T-helper 17 cell (primary cell): Measurements from ENCODE around the gene RENBP. TPM values are rescaled to one million over a fixed set of nuclear protein-coding genes. Genes with fewer than 3 reads are reported as not detected.

Source experiments
- ATAC-seq: fragments of 150-1000 bp; cut with Tn5 transposase; 2 replicates; pipeline ENCODE4 v1.10.0; 2021; ENCODE audit warnings: mild to moderate bottlenecking, moderate library complexity
- DNase-seq, 3 donors: peaks; one replicate each; pipeline versions ENCODE4 v3.0.0 to v3.0.0-alpha.2; 2020 to 2021
- H3K9me3 ChIP-seq: one replicate; pipeline ENCODE4 v1.7.0; 2013; ENCODE audit warnings: low read length, mild to moderate bottlenecking; ENCODE audit not compliant: control insufficient read depth, poor library complexity, severe bottlenecking
- H3K27ac Mint-ChIP-seq: one replicate; pipeline ENCODE4 v1.8.0; 2022; ENCODE audit warnings: mild to moderate bottlenecking, moderate library complexity, mixed read lengths
- H3K27me3 Mint-ChIP-seq: one replicate; pipeline ENCODE4 v1.8.0; 2022; ENCODE audit warnings: mixed read lengths
- H3K36me3 Mint-ChIP-seq: one replicate; pipeline ENCODE4 v1.8.0; 2022; ENCODE audit warnings: low read depth, mixed read lengths
- H3K4me1 Mint-ChIP-seq: one replicate; pipeline ENCODE4 v1.8.0; 2022; ENCODE audit warnings: mild to moderate bottlenecking, mixed read lengths
- H3K4me3 Mint-ChIP-seq: one replicate; pipeline ENCODE4 v1.8.0; 2022; ENCODE audit warnings: mild to moderate bottlenecking, moderate library complexity, mixed read lengths
- total RNA-seq, 4 donors: library from RNA in 2 of 4; stranded (reverse) in 2 of 4; gene quantifications; one replicate each; pipeline ENCODE4 v1.2.3 and lab custom pipeline; 2022 to 2026

Gene RENBP
- total RNA-seq, 2 donors from 2014 or later, result 8.8 to 11.5 TPM

DNA sequence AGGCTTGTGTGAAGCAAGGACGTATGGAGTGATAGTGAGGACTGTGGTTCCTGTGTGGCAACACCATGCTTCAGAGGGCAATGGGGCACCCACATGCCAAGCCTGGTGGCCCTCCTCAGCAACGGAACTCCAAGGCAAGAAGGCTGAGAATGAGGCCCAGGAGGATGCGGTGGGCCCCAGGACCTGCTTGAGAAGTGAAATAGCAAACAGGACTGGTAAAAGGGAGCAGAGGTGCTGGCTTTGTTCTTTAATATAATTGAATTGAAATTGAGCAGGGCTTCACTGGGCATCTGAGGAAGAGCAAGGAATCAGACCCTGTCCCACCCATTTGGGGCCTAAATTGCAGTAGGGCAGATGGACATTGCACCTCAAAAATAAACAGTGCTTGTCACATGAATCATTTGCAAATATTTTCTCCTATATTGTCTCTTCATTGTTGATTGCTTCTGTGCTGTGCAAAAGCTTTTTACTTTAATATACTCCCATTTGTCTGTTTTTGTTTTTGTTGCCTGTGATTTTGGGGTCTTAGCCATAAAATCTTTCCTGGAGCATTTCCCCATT lies 30.4 kb upstream of the RENBP start:
- H3K9me3 ChIP-seq, result no peaks in the 10 kb centered on the region
- ATAC-seq, result no peak

DNA sequence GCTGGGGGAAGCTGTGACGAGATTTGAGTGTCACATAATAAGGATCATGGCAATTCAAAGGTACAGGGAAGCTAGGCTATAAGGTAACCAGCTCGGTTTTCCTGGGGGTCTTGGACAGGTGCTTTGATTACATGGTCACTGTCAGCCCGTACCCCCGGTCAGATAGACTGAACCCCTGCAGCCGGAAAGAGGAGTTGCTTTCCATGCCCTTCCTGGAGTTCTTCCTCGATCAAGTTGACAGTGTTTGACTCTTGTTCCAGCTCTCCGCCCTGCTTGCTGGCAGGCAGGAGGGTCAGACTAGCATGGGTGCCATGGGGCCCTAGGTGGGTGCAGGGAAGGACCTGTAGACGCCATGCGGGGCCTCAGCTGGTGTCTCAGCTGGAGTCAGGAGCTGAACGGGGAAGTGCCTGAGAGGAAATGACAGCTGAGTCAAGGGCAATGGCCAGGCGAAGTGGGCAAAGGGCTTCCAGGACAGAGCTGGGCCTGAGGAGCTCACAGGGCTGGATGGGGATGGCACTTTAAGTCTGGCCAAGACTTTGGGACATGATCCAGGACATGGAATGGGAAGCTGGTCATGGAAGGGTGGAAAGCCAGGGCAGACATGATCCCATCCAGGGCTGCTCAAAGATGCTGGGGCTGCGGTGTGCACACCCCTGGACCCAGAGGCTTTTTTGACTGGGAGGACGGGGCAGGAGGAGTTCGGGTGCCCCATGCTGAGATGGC lies 29.7 kb upstream of the RENBP start:
- Mint-ChIP-seq H3K4me3 (peak overlapping the region; percentile 85), H3K36me3 (peaks cover 2% of the 10 kb centered on the region), H3K27me3 (no peaks in the 10 kb centered on the region), H3K4me1 (peaks cover 13% of the 10 kb centered on the region), H3K27ac (peak overlapping the region; percentile 81)
- ATAC-seq, result no peak
- no peaks in the 10 kb centered on the region for H3K9me3 ChIP-seq
- DNase-seq, result no peak

More for the DNA sequence above, 30.4 kb upstream of the RENBP start:
- no peak for DNase-seq
- peaks cover 13% of the 10 kb centered on the region for H3K4me1 Mint-ChIP-seq
- peak overlapping the region; percentile 81 for H3K27ac Mint-ChIP-seq
- H3K27me3 Mint-ChIP-seq, result no peaks in the 10 kb centered on the region
- H3K4me3 Mint-ChIP-seq, result peak overlapping the region; percentile 85
- peaks cover 2% of the 10 kb centered on the region for H3K36me3 Mint-ChIP-seq

DNA sequence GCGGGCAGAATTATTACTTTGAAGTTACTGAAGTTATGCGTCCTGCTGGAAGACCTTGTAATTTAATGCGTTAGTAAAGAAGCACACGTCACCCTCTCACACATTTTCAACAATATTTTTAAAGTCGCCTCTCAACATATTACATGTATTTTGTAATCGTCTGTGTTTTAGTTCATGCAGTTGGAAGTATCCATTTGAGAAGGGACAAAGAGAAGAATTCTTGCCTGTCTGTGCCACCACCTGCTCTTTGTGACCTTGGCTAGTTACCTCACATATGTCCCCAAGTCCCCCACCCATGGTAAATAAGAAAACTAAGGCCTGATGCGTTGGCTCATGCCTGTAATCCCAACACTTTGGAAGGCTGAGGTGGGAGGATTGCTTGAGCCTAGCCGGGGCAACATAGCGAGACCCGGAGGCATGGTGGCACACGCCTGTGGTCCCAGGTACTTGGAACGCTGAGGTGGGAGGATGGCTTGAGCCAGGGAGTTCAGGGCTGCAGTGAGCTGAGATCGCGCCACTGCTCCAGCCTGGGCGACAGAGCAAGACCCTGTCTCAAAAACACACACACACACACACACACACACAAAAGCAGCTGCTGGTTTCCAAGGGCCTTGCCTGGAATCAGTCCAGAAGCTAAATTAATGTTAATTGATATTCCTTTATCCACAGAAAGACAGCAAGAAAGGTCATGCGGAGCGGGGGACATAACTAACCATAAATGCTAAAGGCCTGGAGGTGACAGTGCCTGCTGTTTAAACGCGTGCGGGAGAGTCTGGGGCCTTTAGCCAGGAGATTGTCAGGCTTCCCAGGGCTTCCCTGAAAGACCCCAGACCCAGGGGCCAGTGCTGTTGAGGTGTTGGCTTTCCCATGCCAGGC lies 28.9 kb upstream of the RENBP start:
- DNase-seq, result no peak
- Mint-ChIP-seq H3K27ac (peak overlapping the region; percentile 81), H3K36me3 (peaks cover 2% of the 10 kb centered on the region), H3K4me1 (peaks cover 13% of the 10 kb centered on the region), H3K27me3 (no peaks in the 10 kb centered on the region), H3K4me3 (peak overlapping the region; percentile 85)
- no peak for ATAC-seq
- H3K9me3 ChIP-seq, result no peaks in the 10 kb centered on the region

- H3K36me3 Mint-ChIP-seq, result peaks cover 2% of the 10 kb centered on the region
- peaks cover 20% of the 10 kb centered on the region for H3K4me1 Mint-ChIP-seq
- H3K4me3 Mint-ChIP-seq, result peak within 1 kb of the TSS; percentile 99
- H3K27ac Mint-ChIP-seq, result peak within 1 kb of the TSS; percentile 99
- ATAC-seq, result peak; percentile 62
- H3K9me3 ChIP-seq, result no peaks in the 10 kb centered on the region
- no peaks in the 10 kb centered on the region for H3K27me3 Mint-ChIP-seq
- peak; percentile 77 to 83 (median 81) for DNase-seq
These were observed 28.1 kb upstream of the RENBP start, which contains the start of gene TMEM187 for GRCh38 chrX:153972368-153973126. TMEM187 (plus strand) TSS chrX:153972754; CDS start chrX:153982063, 9,309 bp downstream.

GRCh38 chrX:153971450-153972367 lies 27.3 kb upstream of the RENBP start, which contains the start of gene HCFC1:
HCFC1 (minus strand) TSS chrX:153971818; CDS start chrX:153970840, 978 bp downstream.
- Mint-ChIP-seq H3K27ac (peak within 1 kb of the TSS; percentile 99), H3K4me1 (peaks cover 25% of the 10 kb centered on the region), H3K4me3 (peak within 1 kb of the TSS; percentile 99), H3K36me3 (peaks cover 2% of the 10 kb centered on the region), H3K27me3 (no peaks in the 10 kb centered on the region)
- peak; percentile 76 to 85 (median 79) for DNase-seq
- peak; percentile 54 for ATAC-seq
- H3K9me3 ChIP-seq, result no peaks in the 10 kb centered on the region

- DNase-seq (peak; percentile 76 to 81 (median 76)), ATAC-seq (peak; percentile 57)
- no peaks in the 10 kb centered on the region for H3K27me3 Mint-ChIP-seq
- H3K36me3 Mint-ChIP-seq, result peaks cover 2% of the 10 kb centered on the region
- peaks cover 25% of the 10 kb centered on the region for H3K4me1 Mint-ChIP-seq
- H3K9me3 ChIP-seq, result no peaks in the 10 kb centered on the region
- H3K4me3 Mint-ChIP-seq, result peak overlapping the region; percentile 99
- peak overlapping the region; percentile 99 for H3K27ac Mint-ChIP-seq
These were observed 26.6 kb upstream of the RENBP start for GRCh38 chrX:153971124-153971449.

DNA sequence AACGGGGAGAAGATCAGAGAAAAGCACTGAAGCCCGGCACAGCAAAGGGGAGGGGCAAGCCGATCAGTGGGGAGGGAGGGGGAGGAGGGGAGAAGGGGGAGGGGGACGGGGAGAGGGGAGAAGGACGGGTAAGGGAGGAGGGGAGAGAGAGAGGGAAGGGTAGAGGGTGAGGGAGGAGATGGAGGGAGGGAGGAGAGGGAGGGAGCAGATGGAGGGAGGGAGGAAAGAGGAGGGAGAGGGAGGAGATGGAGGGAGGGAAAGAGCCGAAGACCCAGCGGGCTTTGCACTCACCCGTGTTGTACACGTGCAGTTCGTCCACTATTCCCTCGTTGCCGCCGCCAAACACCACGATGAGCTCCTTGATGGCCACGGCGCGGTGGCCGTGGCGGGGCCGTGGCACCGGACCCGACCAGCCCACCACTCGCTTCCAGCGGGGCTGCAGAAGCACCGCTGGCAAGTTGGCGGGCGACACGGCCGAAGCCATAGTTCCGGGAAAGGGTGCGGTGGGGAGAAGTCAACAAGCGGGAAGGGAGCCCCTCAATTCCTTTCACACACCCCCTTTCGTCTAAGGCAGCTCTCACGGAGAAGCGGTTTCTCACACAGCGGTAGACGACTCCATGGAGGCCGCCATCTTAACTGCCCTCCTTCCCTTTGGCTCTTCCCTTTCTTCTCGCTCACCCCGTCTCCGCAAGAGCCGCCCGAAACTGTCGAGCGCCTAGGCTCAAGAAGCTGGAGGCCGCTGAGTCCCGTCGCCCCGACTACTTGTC lies 26.1 kb upstream of the RENBP start:
- Mint-ChIP-seq H3K27me3 (no peaks in the 10 kb centered on the region), H3K36me3 (peaks cover 2% of the 10 kb centered on the region), H3K27ac (peak overlapping the region; percentile 99), H3K4me1 (peaks cover 22% of the 10 kb centered on the region), H3K4me3 (peak overlapping the region; percentile 99)
- H3K9me3 ChIP-seq, result no peaks in the 10 kb centered on the region
- peak; percentile 12 for ATAC-seq
- DNase-seq, result no peak

GRCh38 chrX:153969904-153970356 lies 25.5 kb upstream of the RENBP start:
- no peaks in the 10 kb centered on the region for H3K9me3 ChIP-seq
- H3K4me1 Mint-ChIP-seq, result peaks cover 22% of the 10 kb centered on the region
- H3K27me3 Mint-ChIP-seq, result no peaks in the 10 kb centered on the region
- peak overlapping the region; percentile 94 for H3K27ac Mint-ChIP-seq
- H3K4me3 Mint-ChIP-seq, result peak overlapping the region; percentile 99
- ATAC-seq (no peak), DNase-seq (no peak)
- peaks cover 2% of the 10 kb centered on the region for H3K36me3 Mint-ChIP-seq

- H3K4me3 Mint-ChIP-seq, result peak overlapping the region; percentile 99
- DNase-seq (no peak), ATAC-seq (no peak)
- H3K27ac Mint-ChIP-seq, result peak overlapping the region; percentile 94
- H3K27me3 Mint-ChIP-seq, result no peaks in the 10 kb centered on the region
- H3K9me3 ChIP-seq, result no peaks in the 10 kb centered on the region
- H3K36me3 Mint-ChIP-seq, result peaks cover 2% of the 10 kb centered on the region
- H3K4me1 Mint-ChIP-seq, result peaks cover 18% of the 10 kb centered on the region
These were observed 24.9 kb upstream of the RENBP start for GRCh38 chrX:153969125-153969903.

DNA sequence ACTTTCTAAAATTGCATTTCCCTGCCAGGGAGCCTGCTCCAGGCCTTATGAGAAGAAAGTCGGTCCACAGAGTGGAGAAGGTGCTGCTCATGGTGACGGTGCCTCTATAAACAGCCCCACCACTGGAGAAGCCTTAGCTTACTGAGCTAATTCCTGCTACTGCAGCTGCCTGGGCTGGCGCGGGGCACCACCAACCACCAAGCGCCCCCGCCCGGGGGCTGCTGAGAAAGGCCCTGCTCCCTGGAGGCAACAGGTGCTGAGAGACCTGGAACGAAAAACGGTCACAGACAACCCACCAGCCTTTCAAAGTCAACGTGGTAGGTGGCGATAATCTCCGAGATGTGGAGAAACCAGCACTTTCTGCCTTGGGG lies 24.3 kb upstream of the RENBP start:
- Mint-ChIP-seq H3K4me3 (peak overlapping the region; percentile 99), H3K36me3 (peaks cover 2% of the 10 kb centered on the region), H3K4me1 (peaks cover 15% of the 10 kb centered on the region), H3K27ac (peak overlapping the region; percentile 94), H3K27me3 (no peaks in the 10 kb centered on the region)
- ATAC-seq (no peak), DNase-seq (peak in 1 of 3 donors; percentile 32)
- H3K9me3 ChIP-seq, result no peaks in the 10 kb centered on the region

- H3K4me3 Mint-ChIP-seq, result peak overlapping the region; percentile 99
- peaks cover 14% of the 10 kb centered on the region for H3K4me1 Mint-ChIP-seq
- H3K9me3 ChIP-seq, result no peaks in the 10 kb centered on the region
- H3K36me3 Mint-ChIP-seq, result peaks cover 2% of the 10 kb centered on the region
- no peaks in the 10 kb centered on the region for H3K27me3 Mint-ChIP-seq
- ATAC-seq (no peak), DNase-seq (no peak)
- H3K27ac Mint-ChIP-seq, result peak overlapping the region; percentile 94
These were observed 23.8 kb upstream of the RENBP start for GRCh38 chrX:153968255-153968654.
